Peyer's patch (tissue), 4 donors: ENCODE results near the gene RNF227. TPM values are rescaled to one million over a fixed set of nuclear protein-coding genes. Genes with fewer than 3 reads are reported as not detected.

Source experiments
- DNase-seq, 3 donors: peaks; one replicate each; pipeline ENCODE4 v3.0.0-alpha.2; 2017 to 2019
- H3K27ac ChIP-seq, 4 donors: fragments of 200-600 bp; sonication (generic); one replicate each; pipeline ENCODE4 v1.5.1; 2016 to 2019
- H3K27me3 ChIP-seq, 2 donors: fragments of 200-600 bp; sonication (generic); one replicate each; pipeline ENCODE4 v1.5.1; 2019
- H3K36me3 ChIP-seq, 3 donors: fragments of 200-600 bp; sonication (generic); one replicate each; pipeline ENCODE4 v1.5.1; 2016 to 2019
- H3K4me1 ChIP-seq, 4 donors: fragments of 200-600 bp; sonication (generic); one replicate each; pipeline ENCODE4 v1.5.1; 2016 to 2019
- H3K4me3 ChIP-seq, 4 donors: fragments of 200-600 bp; sonication (generic); 1 replicate in 3 of 4; 2 replicates in 1 of 4; pipeline ENCODE4 v1.5.1; 2016 to 2019; ENCODE audit warnings: mild to moderate bottlenecking in 1 of 4
- H3K9me3 ChIP-seq, 4 donors: fragments of 200-600 bp; sonication (generic); one replicate each; pipeline ENCODE4 v1.5.1; 2016 to 2019; ENCODE audit warnings: mild to moderate bottlenecking in 1 of 4
- POLR2A ChIP-seq, 2 donors: fragments of 450-650 bp; IDR thresholded peaks; one replicate each; pipeline ENCODE4 v1.5.1; 2017; ENCODE audit warnings: antibody characterized with exemption in 2 of 2, mild to moderate bottlenecking in 2 of 2, moderate library complexity in 2 of 2
- total RNA-seq, 4 donors: library from RNA; depleted of rRNA; stranded (reverse); fragments of >200 nt; gene quantifications; one replicate each; pipeline ENCODE4 v1.1.0, GENCODE V29; 2016
- TF ChIP-seq, protein P1 (sequence below), 6 experiments: fragments of 450-650 bp in 4 of 6; fragments of 200-600 bp in 2 of 6; sonication (generic) in 1 of 6; IDR thresholded peaks; one replicate each; pipeline ENCODE4 v1.5.1; 2017 to 2019; ENCODE audit warnings: antibody characterized with exemption in 6 of 6, mild to moderate bottlenecking in 3 of 6, moderate library complexity in 1 of 6

RNF227 gene
- total RNA-seq, 4 donors from 2014 or later = 1.2 to 5.1 (median 1.6) TPM; not detected in 1

DNA sequence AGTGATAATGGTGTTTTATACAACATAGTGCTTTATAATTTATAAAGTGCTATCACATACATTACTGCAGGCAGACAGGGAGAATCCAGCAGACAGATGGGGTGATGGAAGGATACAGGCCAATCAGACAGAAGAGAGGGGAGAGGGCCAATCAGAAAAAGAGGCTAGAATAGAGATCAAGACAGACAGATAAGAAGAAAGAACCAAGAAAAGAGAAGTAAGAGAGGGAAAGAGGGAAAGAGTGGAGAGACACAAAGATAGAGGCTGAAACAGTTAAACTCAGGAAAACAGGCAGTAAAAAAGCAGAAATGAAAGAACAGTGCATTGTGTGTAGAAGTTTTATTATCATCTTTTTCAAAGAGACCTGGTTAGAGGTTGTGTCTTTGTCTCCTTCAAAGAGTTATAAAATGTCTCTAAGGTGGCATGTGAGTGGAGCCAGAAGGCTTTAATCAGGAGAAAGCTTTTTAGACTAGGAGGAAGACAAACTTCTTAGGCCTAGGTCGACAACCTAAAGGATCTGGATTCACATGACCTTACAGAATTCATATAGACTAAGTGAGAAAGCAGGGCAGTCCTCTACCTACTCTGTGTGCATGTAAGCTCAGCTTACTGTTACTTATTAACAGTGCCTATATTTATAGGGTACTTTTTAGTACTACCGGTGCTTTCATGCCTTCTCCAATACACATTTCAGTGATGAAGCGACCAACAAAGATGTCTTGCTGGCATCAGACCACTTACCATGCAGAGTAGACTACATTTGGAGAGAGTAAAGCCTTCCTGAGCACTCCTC lies 35.8 kb downstream of the RNF227 start:
- H3K36me3 ChIP-seq = peaks cover 0 to 18% (median 0%) of the 10 kb centered on the region in 3 donors
- no peaks in the 10 kb centered on the region for H3K27me3 ChIP-seq
- no peaks in the 10 kb centered on the region for H3K9me3 ChIP-seq
- no peak overlapping the region for H3K4me3 ChIP-seq
- no peak for TF ChIP-seq POLR2A (IDR thresholded peaks at IDR 0.05)
- TF ChIP-seq, protein P1, sequence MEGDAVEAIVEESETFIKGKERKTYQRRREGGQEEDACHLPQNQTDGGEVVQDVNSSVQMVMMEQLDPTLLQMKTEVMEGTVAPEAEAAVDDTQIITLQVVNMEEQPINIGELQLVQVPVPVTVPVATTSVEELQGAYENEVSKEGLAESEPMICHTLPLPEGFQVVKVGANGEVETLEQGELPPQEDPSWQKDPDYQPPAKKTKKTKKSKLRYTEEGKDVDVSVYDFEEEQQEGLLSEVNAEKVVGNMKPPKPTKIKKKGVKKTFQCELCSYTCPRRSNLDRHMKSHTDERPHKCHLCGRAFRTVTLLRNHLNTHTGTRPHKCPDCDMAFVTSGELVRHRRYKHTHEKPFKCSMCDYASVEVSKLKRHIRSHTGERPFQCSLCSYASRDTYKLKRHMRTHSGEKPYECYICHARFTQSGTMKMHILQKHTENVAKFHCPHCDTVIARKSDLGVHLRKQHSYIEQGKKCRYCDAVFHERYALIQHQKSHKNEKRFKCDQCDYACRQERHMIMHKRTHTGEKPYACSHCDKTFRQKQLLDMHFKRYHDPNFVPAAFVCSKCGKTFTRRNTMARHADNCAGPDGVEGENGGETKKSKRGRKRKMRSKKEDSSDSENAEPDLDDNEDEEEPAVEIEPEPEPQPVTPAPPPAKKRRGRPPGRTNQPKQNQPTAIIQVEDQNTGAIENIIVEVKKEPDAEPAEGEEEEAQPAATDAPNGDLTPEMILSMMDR (IDR thresholded peaks at IDR 0.05) = no peak
- no peak for DNase-seq
- no peak overlapping the region for H3K27ac ChIP-seq
- peaks cover 0 to 28% (median 2%) of the 10 kb centered on the region in 4 donors for H3K4me1 ChIP-seq

DNA sequence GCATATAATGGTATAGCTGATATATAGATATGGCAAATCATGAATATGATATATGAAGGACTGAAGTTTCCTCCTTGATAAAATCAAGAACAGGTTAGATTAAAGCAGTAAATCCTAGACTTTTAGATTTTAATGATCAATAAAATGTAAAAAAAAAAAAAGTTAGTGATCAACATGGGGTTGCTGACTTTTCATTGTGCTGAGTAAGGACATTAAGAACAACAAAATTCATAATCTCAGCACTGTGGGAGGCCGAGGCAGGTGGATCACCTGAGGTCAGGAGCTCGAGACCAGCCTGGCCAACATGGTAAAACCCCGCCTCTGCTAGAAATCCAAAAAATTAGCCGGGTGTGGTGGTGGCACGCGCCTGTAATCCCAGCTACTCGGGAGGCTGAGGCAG lies 37.9 kb downstream of the RNF227 start:
- H3K27me3 ChIP-seq = no peaks in the 10 kb centered on the region
- H3K4me3 ChIP-seq = no peak overlapping the region
- H3K36me3 ChIP-seq = peaks cover 0 to 18% (median 0%) of the 10 kb centered on the region in 3 donors
- TF ChIP-seq POLR2A (IDR thresholded peaks at IDR 0.05) = no peak
- TF ChIP-seq, protein P1 (IDR thresholded peaks at IDR 0.05) = no peak
- H3K27ac ChIP-seq = no peak overlapping the region
- H3K4me1 ChIP-seq = peaks cover 0 to 19% (median 2%) of the 10 kb centered on the region in 4 donors
- peak in 1 of 3 donors; percentile 23 for DNase-seq
- no peaks in the 10 kb centered on the region for H3K9me3 ChIP-seq

DNA sequence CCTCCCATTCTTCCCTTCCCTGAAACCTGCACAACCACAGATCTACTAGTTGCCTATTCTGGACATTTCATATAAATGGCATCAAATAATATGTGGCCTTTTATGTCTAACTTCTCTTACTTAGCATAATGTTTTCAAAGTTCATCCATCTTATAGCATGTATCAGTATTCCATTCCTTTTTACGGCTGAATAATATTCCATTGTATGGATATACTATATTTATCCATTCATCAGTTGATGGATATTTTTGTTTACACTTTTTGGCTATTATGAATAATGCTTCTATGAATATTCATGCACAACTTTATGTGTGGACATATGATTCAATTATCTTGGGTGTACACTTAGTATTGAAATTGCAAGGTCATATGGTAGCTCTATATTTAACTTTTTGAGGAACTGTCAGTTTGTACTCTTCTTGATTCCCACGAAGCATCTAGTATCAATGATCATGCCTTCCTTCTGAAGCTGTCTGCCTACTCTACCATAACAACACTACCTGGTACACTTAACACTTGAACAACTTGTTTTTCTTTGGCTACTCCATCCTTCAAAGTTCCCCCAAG lies 40.2 kb downstream of the RNF227 start:
- TF ChIP-seq POLR2A (IDR thresholded peaks at IDR 0.05) = no peak
- TF ChIP-seq, protein P1 (IDR thresholded peaks at IDR 0.05) = no peak
- Histone ChIP-seq H3K36me3 (peaks cover 0 to 13% (median 0%) of the 10 kb centered on the region in 3 donors), H3K4me3 (no peak overlapping the region), H3K27ac (no peak overlapping the region), H3K27me3 (no peaks in the 10 kb centered on the region), H3K4me1 (no peaks in the 10 kb centered on the region), H3K9me3 (no peaks in the 10 kb centered on the region)
- DNase-seq = no peak

DNA sequence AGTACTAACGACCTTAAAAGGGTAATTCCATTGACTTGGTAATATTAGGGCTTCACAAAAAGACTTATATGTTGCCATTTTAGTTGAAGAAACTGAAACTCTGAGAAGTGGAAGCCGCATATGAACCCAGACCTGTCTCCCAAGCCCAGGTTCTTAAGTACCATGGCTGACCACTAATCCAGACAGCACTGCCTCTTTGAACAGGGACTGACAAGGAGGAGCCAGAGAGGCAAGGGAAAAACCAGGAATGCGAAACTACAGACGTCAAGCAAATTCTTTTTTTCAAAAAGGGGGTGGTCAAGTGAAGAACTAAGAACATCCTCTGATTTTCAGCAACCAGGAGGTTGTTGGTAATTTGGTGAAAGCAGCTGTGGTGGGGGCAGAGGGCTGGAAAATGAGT lies 43.0 kb downstream of the RNF227 start:
- no peaks in the 10 kb centered on the region for H3K27me3 ChIP-seq
- no peak for DNase-seq
- H3K36me3 ChIP-seq = no peaks in the 10 kb centered on the region
- H3K4me3 ChIP-seq = no peak overlapping the region
- no peak overlapping the region for H3K27ac ChIP-seq
- no peak for TF ChIP-seq POLR2A (IDR thresholded peaks at IDR 0.05)
- TF ChIP-seq, protein P1 (IDR thresholded peaks at IDR 0.05) = no peak
- H3K9me3 ChIP-seq = no peaks in the 10 kb centered on the region
- H3K4me1 ChIP-seq = no peaks in the 10 kb centered on the region

DNA sequence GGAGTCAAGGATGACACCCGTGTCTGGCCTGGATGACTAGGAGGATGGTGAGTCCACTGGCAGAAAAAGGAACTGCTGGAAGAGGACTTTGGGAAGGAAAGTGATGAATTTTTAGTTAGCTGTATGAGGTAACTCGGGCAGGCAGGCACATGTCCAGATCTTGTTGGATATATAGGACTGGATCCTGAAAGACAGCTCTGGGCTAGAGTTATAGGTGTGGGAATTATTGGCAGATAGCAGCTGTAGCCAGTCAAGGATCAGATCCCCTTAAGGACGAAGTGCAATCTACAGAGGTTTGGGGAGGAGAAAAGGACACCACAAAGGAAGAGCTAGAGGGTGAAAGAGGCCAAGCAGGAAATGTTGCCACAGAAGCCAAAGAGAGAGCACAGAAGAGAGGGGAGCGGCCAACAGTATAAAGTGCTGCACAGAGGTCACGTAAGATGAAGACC lies 48.2 kb downstream of the RNF227 start:
- peak in 1 of 3 donors; percentile 48 for DNase-seq
- no peaks in the 10 kb centered on the region for H3K9me3 ChIP-seq
- TF ChIP-seq, protein P1 (IDR thresholded peaks at IDR 0.05) = no peak
- no peak for TF ChIP-seq POLR2A (IDR thresholded peaks at IDR 0.05)
- H3K4me1 ChIP-seq = no peaks in the 10 kb centered on the region
- no peak overlapping the region for H3K27ac ChIP-seq
- no peaks in the 10 kb centered on the region for H3K27me3 ChIP-seq
- no peaks in the 10 kb centered on the region for H3K36me3 ChIP-seq
- H3K4me3 ChIP-seq = no peak overlapping the region
